Muscle layer of colon (tissue), 2 donors: ENCODE measurements around the gene GRID1.

Experiments
- H3K27ac ChIP-seq: one replicate; pipeline ENCODE4 v1.7.0; 2013; ENCODE audit warnings: low read depth, mild to moderate bottlenecking, low read length, moderate library complexity
- H3K27me3 ChIP-seq, 2 donors: one replicate each; pipeline ENCODE4 v1.7.0; 2013; ENCODE audit warnings: low read length in 2 of 2, mild to moderate bottlenecking in 2 of 2; ENCODE audit not compliant: insufficient read depth in 2 of 2, control insufficient read depth in 1 of 2
- H3K36me3 ChIP-seq: one replicate; pipeline ENCODE4 v1.7.0; 2013; ENCODE audit warnings: mild to moderate bottlenecking, low read length; ENCODE audit not compliant: insufficient read depth
- H3K4me1 ChIP-seq: one replicate; pipeline ENCODE4 v1.7.0; 2013; ENCODE audit warnings: mild to moderate bottlenecking, low read length; ENCODE audit not compliant: insufficient read depth
- H3K4me3 ChIP-seq, 2 donors: one replicate each; pipeline ENCODE4 v1.7.0; 2013; ENCODE audit warnings: low read length in 2 of 2, low read depth in 1 of 2, mild to moderate bottlenecking in 1 of 2, moderate library complexity in 1 of 2
- H3K9ac ChIP-seq: one replicate; pipeline ENCODE4 v1.7.0; 2013; ENCODE audit warnings: low read length
- H3K9me3 ChIP-seq: one replicate; pipeline ENCODE4 v1.7.0; 2013; ENCODE audit warnings: mild to moderate bottlenecking, low read length
- donor health status: abdominal sarcoma.
- donor health status: Adenocarcinoma of cecum.

The GRID1 gene

GRCh38 chr10:86304436-86304835 lies 62.2 kb downstream of the GRID1 start:
- Histone ChIP-seq H3K4me3 (no peak overlapping the region), H3K27ac (no peak overlapping the region), H3K4me1 (no peaks in the 10 kb centered on the region), H3K27me3 (no peaks in the 10 kb centered on the region), H3K9me3 (no peaks in the 10 kb centered on the region), H3K36me3 (no peaks in the 10 kb centered on the region), H3K9ac (no peak overlapping the region)

GRCh38 chr10:86303626-86304025 lies 63.0 kb downstream of the GRID1 start:
- Histone ChIP-seq H3K4me1 (no peaks in the 10 kb centered on the region), H3K36me3 (no peaks in the 10 kb centered on the region), H3K27ac (no peak overlapping the region), H3K9me3 (no peaks in the 10 kb centered on the region), H3K27me3 (no peaks in the 10 kb centered on the region), H3K4me3 (no peak overlapping the region), H3K9ac (no peak overlapping the region)

GRCh38 chr10:86301971-86302370 lies 64.6 kb downstream of the GRID1 start:
- no peak overlapping the region for H3K9ac ChIP-seq
- no peaks in the 10 kb centered on the region for H3K9me3 ChIP-seq
- no peaks in the 10 kb centered on the region for H3K36me3 ChIP-seq
- H3K27me3 ChIP-seq, result no peaks in the 10 kb centered on the region
- no peaks in the 10 kb centered on the region for H3K4me1 ChIP-seq
- no peak overlapping the region for H3K4me3 ChIP-seq
- no peak overlapping the region for H3K27ac ChIP-seq

GRCh38 chr10:86300931-86301830 lies 65.4 kb downstream of the GRID1 start:
- H3K27me3 ChIP-seq, result no peaks in the 10 kb centered on the region
- no peak overlapping the region for H3K9ac ChIP-seq
- H3K4me3 ChIP-seq, result no peak overlapping the region
- H3K36me3 ChIP-seq, result no peaks in the 10 kb centered on the region
- no peak overlapping the region for H3K27ac ChIP-seq
- no peaks in the 10 kb centered on the region for H3K9me3 ChIP-seq
- no peaks in the 10 kb centered on the region for H3K4me1 ChIP-seq

GRCh38 chr10:86300399-86300925 lies 66.1 kb downstream of the GRID1 start:
- H3K9ac ChIP-seq, result no peak overlapping the region
- no peaks in the 10 kb centered on the region for H3K9me3 ChIP-seq
- no peaks in the 10 kb centered on the region for H3K36me3 ChIP-seq
- no peaks in the 10 kb centered on the region for H3K4me1 ChIP-seq
- no peaks in the 10 kb centered on the region for H3K27me3 ChIP-seq
- H3K4me3 ChIP-seq, result no peak overlapping the region
- no peak overlapping the region for H3K27ac ChIP-seq

- Histone ChIP-seq H3K36me3 (no peaks in the 10 kb centered on the region), H3K27ac (no peak overlapping the region), H3K4me1 (no peaks in the 10 kb centered on the region), H3K9me3 (no peaks in the 10 kb centered on the region), H3K9ac (no peak overlapping the region), H3K4me3 (no peak overlapping the region), H3K27me3 (no peaks in the 10 kb centered on the region)
Observed at GRCh38 chr10:86299562-86299961, 67.0 kb downstream of the GRID1 start.

- H3K36me3 ChIP-seq, result no peaks in the 10 kb centered on the region
- H3K9me3 ChIP-seq, result no peaks in the 10 kb centered on the region
- H3K9ac ChIP-seq, result no peak overlapping the region
- H3K4me1 ChIP-seq, result no peaks in the 10 kb centered on the region
- H3K4me3 ChIP-seq, result no peak overlapping the region
- no peak overlapping the region for H3K27ac ChIP-seq
- no peaks in the 10 kb centered on the region for H3K27me3 ChIP-seq
Observed at GRCh38 chr10:86298501-86299001, 68.0 kb downstream of the GRID1 start.

- Histone ChIP-seq H3K36me3 (no peaks in the 10 kb centered on the region), H3K27me3 (no peaks in the 10 kb centered on the region), H3K4me3 (no peak overlapping the region), H3K4me1 (no peaks in the 10 kb centered on the region), H3K27ac (no peak overlapping the region), H3K9me3 (no peaks in the 10 kb centered on the region), H3K9ac (no peak overlapping the region)
Observed at GRCh38 chr10:86295791-86296190, 70.8 kb downstream of the GRID1 start.

- no peaks in the 10 kb centered on the region for H3K9me3 ChIP-seq
- no peaks in the 10 kb centered on the region for H3K4me1 ChIP-seq
- no peak overlapping the region for H3K27ac ChIP-seq
- H3K9ac ChIP-seq, result no peak overlapping the region
- no peaks in the 10 kb centered on the region for H3K36me3 ChIP-seq
- no peak overlapping the region for H3K4me3 ChIP-seq
- H3K27me3 ChIP-seq, result no peaks in the 10 kb centered on the region
Observed at GRCh38 chr10:86295351-86295750, 71.2 kb downstream of the GRID1 start.

- Histone ChIP-seq H3K9me3 (no peaks in the 10 kb centered on the region), H3K4me3 (no peak overlapping the region), H3K36me3 (no peaks in the 10 kb centered on the region), H3K9ac (no peak overlapping the region), H3K27me3 (no peaks in the 10 kb centered on the region), H3K27ac (no peak overlapping the region), H3K4me1 (no peaks in the 10 kb centered on the region)
Observed at GRCh38 chr10:86294346-86295265, 72.0 kb downstream of the GRID1 start.

- Histone ChIP-seq H3K27ac (no peak overlapping the region), H3K36me3 (no peaks in the 10 kb centered on the region), H3K4me1 (no peaks in the 10 kb centered on the region)
Observed at GRCh38 chr10:86293396-86293791, 73.2 kb downstream of the GRID1 start.

More at GRCh38 chr10:86293396-86293791, 73.2 kb downstream of the GRID1 start:
- Histone ChIP-seq H3K9me3 (no peaks in the 10 kb centered on the region), H3K4me3 (no peak overlapping the region), H3K27me3 (no peaks in the 10 kb centered on the region), H3K9ac (no peak overlapping the region)
